Mammary epithelial cell (primary cell): ENCODE measurements around the gene CCNI2.

Experiments used
- CTCF ChIP-seq, 2 donors: IDR thresholded peaks in 1 of 2; conservative IDR thresholded peaks in 1 of 2; 2 replicates each; pipeline ENCODE4 v1.5.1; 2011 to 2012; ENCODE audit warnings: inconsistent platforms in 2 of 2, low read length in 2 of 2, mild to moderate bottlenecking in 2 of 2, control low read depth in 1 of 2, low read depth in 1 of 2; ENCODE audit not compliant: insufficient read depth in 1 of 2; ENCODE audit errors: extremely low read depth in 1 of 2
- EZH2 ChIP-seq: IDR thresholded peaks from 2 replicates; pipeline ENCODE4 v1.6.1; 2012; ENCODE audit warnings: low read length, inconsistent platforms, borderline replicate concordance

DNA sequence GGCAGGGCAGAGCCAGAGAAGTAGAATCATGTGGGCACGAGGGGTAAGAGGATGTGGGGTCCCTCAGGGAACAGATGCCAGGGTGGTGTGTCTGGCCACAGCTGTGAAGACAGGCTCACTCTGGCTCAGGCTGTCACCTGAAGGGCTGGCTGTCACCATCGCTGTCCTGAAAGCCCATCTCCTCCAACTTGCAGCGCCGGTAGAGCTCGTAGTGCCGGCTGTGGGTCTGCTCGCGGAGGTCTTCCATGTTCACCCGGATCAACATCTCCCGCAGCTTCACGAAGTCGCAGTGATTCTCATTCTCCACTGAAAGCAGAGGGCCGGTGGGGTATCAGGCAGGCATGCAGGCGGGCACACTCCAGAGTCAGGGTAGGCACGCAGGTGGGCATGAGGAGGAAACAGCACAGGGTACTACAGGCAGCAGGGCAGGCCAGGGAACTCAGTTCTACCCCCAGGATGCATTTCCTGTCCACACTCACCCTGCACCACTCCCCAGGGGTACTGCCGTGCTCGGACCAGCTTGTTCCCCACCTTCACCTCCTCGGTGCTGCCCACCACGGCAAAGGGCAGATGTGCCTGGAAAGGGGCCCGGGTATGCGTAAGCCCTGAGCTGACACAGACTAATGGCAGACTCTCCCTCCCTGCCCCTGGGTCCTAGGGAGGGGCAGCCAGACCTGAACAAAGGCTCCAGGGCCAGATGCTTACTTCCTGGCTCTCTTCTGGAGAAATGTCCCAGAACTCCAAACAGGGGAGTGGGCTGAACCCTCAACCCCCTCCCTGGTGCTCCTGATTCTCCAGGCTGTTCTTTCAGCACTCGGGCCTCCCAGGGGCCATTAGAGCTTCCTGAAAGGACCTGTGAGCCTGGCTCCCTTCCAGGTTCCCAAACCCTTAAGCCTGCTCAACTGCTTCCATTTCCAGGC lies 14.4 kb downstream of the CCNI2 start:
- TF ChIP-seq CTCF (conservative IDR thresholded peaks at IDR 0.05 in 1 of 2, IDR thresholded peaks at IDR 0.05 in 1 of 2; ENCODE audit: extremely low read depth in 1 of 2, insufficient read depth in 1 of 2, low read depth in 1 of 2, low read length in 2 of 2), result no peak
- no peak for TF ChIP-seq EZH2
